GM12872 (cell line): ENCODE data around the gene STAT3.

Experiments used
- TF ChIP-seq, protein P1 (sequence below): IDR thresholded peaks from 3 replicates; pipeline ENCODE4 v1.5.1; 2011; ENCODE audit warnings: low read depth, mild to moderate bottlenecking, low read length, moderate library complexity; ENCODE audit not compliant: insufficient read depth

Gene STAT3

GRCh38 chr17:42296012-42296411 is 92.2 kb downstream of the STAT3 start:
- TF ChIP-seq, protein P1, sequence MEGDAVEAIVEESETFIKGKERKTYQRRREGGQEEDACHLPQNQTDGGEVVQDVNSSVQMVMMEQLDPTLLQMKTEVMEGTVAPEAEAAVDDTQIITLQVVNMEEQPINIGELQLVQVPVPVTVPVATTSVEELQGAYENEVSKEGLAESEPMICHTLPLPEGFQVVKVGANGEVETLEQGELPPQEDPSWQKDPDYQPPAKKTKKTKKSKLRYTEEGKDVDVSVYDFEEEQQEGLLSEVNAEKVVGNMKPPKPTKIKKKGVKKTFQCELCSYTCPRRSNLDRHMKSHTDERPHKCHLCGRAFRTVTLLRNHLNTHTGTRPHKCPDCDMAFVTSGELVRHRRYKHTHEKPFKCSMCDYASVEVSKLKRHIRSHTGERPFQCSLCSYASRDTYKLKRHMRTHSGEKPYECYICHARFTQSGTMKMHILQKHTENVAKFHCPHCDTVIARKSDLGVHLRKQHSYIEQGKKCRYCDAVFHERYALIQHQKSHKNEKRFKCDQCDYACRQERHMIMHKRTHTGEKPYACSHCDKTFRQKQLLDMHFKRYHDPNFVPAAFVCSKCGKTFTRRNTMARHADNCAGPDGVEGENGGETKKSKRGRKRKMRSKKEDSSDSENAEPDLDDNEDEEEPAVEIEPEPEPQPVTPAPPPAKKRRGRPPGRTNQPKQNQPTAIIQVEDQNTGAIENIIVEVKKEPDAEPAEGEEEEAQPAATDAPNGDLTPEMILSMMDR, result no peak

DNA sequence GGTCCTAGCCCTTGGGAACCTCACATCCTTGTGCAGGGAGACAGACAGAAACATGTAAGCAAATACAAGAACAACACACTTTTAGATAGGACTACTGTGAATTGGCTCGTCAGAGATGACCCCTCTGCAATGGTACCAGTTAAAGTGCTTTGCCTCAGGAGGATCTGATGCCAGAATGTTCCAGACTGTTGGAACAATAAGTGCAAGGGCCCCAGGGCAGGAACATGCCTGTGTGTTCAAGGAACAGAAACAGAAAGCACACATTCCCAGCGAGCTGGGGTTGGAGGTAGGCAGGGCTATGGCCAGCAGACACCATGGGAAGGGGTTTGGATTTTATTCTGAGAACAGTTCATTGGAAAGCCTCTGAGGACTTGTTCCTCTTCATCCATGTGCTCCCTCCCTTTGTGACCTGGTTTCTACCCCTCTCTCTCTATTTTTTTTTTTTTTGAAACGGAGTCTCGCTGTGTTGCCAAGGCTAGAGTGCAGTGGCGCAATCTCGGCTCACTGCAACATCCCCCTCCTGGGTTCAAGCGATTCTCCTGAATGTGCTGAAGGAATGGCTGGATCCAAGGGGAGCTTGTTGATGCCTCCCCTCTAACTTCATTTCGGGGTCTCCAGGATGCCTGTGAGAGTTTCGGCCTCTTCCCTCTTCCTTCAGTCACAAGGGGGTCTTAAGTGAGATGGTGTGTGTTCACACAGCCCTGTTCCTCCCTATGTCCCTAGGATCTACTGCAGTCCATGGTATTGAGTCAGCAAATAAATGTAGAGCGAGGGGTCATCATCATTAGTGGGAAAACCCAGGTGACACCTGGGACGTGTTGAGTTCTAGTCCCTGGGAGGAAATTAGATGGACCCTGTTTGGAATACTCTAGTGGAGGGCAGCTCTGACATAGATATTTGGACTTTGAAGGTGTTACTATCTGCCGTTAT is 93.5 kb downstream of the STAT3 start:
- TF ChIP-seq, protein P1, result no peak

- TF ChIP-seq, protein P1, result no peak
Measured at GRCh38 chr17:42291129-42291528, 97.1 kb downstream of the STAT3 start.

- TF ChIP-seq, protein P1, result no peak
Measured at GRCh38 chr17:42290577-42290976, 97.7 kb downstream of the STAT3 start.

- TF ChIP-seq, protein P1, result no peak
Measured at GRCh38 chr17:42289611-42290181, 98.5 kb downstream of the STAT3 start.

GRCh38 chr17:42288803-42289610 is 99.2 kb downstream of the STAT3 start:
- TF ChIP-seq, protein P1, result no peak
